GM19043 (cell line): Measurements from ENCODE around the gene TAOK2.

Experiments used
- ATAC-seq: cut with Tn5 transposase; IDR thresholded peaks from one replicate; pipeline ENCODE4 v1.9.1; 2021; ENCODE audit warnings: low read depth; ENCODE audit not compliant: unreplicated experiment

TAOK2 gene

GRCh38 chr16:29962344-29962994 lies 11.2 kb upstream of the TAOK2 start:
- no peak for ATAC-seq

- no peak for ATAC-seq
These were observed 10.5 kb upstream of the TAOK2 start for GRCh38 chr16:29963021-29963743.

- ATAC-seq = no peak
These were observed 5.5 kb upstream of the TAOK2 start for GRCh38 chr16:29968205-29968604.

- no peak for ATAC-seq
These were observed 2.4 kb upstream of the TAOK2 start for GRCh38 chr16:29971304-29971703.

- no peak for ATAC-seq
These were observed 1.2 kb upstream of the TAOK2 start for GRCh38 chr16:29972500-29972899.

GRCh38 chr16:29972992-29973383 lies 680 bp upstream of the TAOK2 start:
- ATAC-seq = no peak

GRCh38 chr16:29974291-29975133 lies 844 bp downstream of the TAOK2 start:
- no peak for ATAC-seq

GRCh38 chr16:29975134-29975538 lies 1.5 kb downstream of the TAOK2 start:
- no peak for ATAC-seq

GRCh38 chr16:29975811-29976511 lies 2.3 kb downstream of the TAOK2 start:
- no peak for ATAC-seq

GRCh38 chr16:29977063-29977825 lies 3.6 kb downstream of the TAOK2 start:
- ATAC-seq = no peak

- ATAC-seq = no peak
These were observed 4.4 kb downstream of the TAOK2 start for GRCh38 chr16:29978081-29978480.

GRCh38 chr16:29978564-29979270 lies 5.0 kb downstream of the TAOK2 start:
- no peak for ATAC-seq

GRCh38 chr16:29982560-29983419 lies 9.1 kb downstream of the TAOK2 start:
- ATAC-seq = no peak

- no peak for ATAC-seq
These were observed 9.9 kb downstream of the TAOK2 start for GRCh38 chr16:29983420-29984136.

- ATAC-seq = no peak
These were observed 10.6 kb downstream of the TAOK2 start for GRCh38 chr16:29984137-29984763.

- ATAC-seq = no peak
These were observed 11.1 kb downstream of the TAOK2 start for GRCh38 chr16:29984764-29985147.

GRCh38 chr16:29985271-29985811 lies 11.7 kb downstream of the TAOK2 start:
- ATAC-seq = no peak
